Stimulated activated naive CD4-positive, alpha-beta T cell treated with Interleukin-2 at 50 U/mL for 16 hours (primary cell): ENCODE data around the gene ADD3.

ENCODE experiments used
- DNase-seq: peaks from one replicate; lab custom pipeline; 2025; lab: John Stamatoyannopoulos, UW

Gene ADD3

DNA sequence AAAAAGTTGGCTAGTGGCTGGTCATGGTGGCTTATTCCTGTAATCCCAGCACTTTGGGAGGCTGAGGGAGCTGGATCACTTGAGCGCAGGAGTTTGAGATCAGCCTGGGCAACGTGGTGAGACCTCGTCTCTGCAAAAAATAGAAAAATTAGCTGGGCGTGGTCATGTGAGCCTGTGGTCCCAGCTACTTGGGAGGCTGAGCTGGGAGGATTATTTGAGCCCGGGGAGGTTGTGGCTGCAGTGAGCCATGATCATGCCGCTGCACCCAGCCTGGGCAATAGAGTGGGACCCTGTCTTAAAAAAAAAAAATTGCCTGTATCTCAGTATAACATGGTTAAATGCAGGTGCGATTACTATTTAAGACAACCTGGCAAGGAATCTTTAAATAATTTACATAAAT is 61.0 kb downstream of the ADD3 start:
- no peak for DNase-seq

- no peak for DNase-seq
Observed at GRCh38 chr10:110069502-110069982, 61.8 kb downstream of the ADD3 start.

- DNase-seq, result no peak
Observed at GRCh38 chr10:110073896-110074295, 66.1 kb downstream of the ADD3 start.

DNA sequence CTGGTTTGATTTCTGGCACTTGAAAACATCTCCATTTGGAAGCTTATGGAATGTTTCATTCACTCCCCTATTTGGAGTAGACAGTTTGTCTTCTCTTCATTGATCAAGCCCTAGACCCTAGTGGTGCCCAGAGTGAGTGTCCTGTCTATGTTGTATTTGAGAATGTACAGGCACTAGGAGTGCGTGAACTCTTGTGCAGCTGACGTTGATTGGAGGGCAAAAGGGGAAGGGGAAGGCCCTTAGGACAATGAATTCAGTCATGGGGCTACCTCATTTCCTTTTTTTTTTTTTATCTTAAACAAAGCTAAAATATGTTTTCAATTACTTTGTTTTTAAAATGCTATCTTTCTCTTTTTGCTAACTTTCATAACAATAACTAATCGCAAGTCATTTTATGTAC is 66.5 kb downstream of the ADD3 start:
- DNase-seq, result no peak

- DNase-seq, result no peak
Observed at GRCh38 chr10:110074758-110075671, 67.2 kb downstream of the ADD3 start.

DNA sequence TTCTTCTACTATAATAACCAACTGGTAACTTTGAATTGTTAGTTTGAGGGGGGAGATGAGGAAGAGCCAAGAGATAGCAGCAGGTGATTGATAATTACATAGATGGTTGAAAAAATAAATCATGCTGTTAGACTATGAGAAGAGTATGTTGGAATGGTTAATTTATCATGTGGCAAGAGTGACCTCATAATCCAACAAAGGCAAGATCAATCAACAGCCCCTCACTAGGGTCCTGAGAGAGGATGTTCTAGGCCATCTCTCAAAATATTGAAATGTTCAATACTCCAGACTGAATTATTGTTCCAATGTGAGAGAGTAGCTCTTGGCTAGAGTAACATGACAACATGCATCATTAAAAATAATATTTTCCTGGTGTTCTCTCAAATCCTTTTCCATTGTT is 67.9 kb downstream of the ADD3 start:
- DNase-seq, result no peak

DNA sequence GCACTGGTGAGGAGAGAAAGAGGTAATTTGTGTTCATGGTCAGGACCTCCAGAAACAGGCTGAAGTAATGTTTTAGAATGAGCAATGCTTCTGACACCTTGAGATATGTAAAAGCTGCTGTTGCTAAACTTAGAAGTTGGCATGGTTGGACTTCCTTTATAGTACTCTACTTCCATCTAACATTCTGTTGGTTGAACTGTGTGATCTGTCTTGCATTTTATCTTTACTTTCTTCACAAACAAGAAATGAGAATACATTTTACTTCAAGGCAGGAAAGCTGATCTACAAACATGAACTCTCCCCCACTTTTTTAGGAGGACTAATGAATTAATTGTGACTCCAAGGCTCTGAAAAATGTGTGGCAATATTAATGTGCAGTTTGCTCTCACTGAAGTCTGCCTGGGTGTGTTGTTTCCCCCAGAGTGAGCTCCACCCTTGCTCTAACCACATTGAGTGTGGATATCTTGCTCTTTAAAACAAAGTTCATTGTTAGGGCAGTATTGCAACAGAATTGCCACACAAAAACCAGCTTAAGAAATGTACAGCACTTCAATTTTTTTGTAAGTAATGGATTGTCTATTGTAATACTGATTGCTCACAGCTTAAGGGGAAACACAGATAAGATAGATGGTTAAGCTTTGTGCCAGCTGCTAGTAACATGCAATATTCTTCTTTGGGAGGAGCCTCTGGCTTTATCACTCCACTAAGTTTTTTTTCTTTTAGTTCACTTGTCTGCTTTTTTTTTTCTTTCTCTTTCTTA is 69.0 kb downstream of the ADD3 start:
- DNase-seq, result no peak

GRCh38 chr10:110077436-110078130 is 69.8 kb downstream of the ADD3 start:
- DNase-seq, result no peak

- no peak for DNase-seq
Observed at GRCh38 chr10:110078317-110078716, 70.5 kb downstream of the ADD3 start.

DNA sequence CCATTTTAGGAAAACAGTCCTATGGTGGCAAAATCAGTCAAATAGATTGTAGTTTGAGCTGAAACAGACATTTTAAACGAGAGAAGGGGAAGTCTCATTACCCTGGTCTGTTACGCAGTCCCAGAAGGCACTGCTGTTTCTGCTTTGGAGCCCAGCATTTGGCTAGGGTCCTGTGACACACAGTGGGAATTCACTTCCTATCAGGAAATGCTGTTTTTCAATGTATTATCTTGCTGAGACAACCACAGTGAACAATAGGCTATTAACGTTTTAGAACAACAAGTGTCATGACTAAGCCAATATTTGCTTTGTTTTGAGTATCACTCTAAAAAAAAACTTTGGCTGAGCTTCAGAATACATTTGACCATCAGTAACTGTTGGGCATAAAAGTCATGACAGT is 74.1 kb downstream of the ADD3 start:
- no peak for DNase-seq

GRCh38 chr10:110083884-110084283 is 76.1 kb downstream of the ADD3 start:
- no peak for DNase-seq

- DNase-seq, result no peak
Observed at GRCh38 chr10:110087682-110088081, 79.9 kb downstream of the ADD3 start.

DNA sequence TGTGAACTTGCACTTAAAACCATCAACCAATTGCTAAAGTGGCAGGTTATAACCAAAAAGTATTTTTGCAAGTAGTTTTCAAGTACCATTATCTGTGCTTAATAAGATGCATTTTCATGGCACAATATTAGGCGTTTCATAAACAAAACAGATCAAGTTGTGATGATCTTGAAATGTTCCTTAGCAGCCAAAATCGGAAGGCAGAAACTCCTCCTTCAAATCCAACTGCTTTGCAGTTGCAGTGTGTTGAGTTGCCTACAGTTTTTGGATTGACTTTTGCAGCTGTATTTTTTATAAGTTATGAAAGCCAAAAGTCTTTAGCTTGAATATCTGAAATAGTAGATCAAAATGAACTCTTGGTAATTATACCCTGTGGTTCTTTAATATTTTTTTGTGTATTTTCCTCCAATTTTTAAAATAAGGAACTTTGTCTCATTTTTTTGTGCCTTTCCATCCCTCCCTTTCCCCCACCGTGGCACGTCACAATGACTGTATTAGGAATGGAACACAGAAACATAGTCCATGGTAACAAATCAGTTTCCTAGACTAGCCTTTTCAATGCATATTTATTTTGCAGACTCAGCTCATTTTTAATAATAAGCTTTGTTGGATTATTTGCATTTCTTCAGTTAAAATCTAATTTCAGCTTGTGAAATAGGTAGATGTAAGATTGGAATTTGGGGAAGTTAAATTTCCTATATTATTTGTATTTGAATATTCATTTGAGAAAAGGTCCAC is 80.8 kb downstream of the ADD3 start:
- DNase-seq, result no peak

DNA sequence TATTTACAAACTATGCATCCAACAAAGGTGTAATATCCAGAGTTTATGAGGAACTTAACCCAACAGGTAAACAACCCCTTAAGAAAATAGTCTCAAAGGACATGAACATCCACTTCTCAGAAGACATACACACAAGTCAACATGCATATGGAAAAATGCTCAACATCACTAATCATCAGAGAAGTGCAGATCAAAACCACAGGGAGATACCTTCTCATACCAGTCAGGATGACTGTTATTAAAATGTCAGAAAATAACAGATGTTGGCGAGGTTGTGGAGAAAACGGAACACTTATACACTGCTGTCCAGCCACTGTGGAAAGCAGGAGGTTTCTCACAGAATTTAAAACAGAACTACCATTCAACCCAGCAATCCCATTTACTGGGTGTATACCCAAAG is 84.0 kb downstream of the ADD3 start:
- no peak for DNase-seq

DNA sequence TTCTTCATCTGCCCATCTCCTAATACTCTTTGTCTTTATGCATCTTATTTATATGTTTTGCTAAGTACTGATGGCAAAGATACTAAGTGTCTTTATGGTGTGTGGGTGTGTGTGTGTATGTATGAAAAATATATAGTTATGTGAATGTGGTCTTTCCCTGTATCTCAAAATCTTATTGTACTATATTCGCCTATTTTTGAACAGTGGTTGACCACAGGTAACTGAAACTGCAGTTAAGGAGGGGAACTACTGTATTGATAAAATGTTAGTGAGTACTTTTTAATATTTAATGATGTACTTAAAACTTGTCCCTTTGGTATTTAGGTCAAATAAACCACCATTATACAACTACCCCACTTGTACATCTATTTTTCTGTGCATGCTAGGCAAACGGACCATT is 85.9 kb downstream of the ADD3 start:
- DNase-seq, result no peak

DNA sequence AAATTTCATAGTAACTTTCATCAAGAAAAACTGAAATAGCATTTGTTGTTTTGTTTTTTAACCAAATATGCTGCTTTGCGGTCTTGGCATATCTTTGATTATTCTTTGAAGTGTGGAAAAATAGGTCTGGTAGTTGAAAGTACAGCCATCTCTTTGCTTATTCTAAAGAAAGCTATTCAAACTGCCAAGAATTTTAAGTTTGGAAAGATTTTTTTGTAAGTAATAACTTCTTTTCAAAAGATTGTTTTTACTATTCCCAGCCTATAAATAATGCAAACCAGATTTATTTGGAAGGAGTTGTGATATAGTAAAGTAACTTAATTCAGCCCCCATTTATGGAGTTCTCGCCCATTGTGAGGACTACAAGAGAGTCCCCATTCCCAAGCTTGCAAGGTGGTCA is 87.0 kb downstream of the ADD3 start:
- DNase-seq, result no peak

DNA sequence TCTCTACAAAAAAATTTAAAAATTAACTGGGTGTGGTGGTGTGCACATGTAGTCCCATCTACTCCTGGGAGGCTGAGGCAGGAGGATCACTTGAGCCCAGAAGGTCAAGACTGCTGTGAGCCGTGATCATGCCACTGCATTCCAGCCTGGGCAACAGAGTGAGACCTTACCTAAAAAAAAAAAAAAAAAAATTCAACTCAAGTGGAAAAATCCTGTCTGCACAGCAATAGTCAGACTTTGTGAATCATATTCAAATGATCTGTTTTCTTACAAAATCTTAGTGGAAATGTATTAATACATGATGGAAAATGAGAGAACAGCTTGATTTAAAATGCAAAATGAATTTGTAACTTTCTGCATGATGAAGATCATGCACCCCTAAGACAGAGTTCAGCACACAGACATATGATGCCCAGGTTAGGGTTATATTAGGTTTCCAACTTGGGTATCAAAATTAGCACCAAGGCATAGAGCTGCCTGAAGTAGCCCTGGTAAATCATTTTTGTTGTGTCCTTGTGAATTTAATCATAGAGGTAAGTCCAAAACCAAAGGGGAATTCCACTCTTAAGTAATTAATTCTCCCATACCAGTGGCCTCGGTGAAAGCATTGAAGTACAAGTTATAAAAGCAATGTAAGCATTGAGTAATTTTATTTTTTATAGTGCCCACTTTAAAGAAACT is 93.8 kb downstream of the ADD3 start:
- no peak for DNase-seq

- DNase-seq, result no peak
Observed at GRCh38 chr10:110103921-110104461, 96.2 kb downstream of the ADD3 start.

- no peak for DNase-seq
Observed at GRCh38 chr10:110105873-110106272, 98.1 kb downstream of the ADD3 start.

DNA sequence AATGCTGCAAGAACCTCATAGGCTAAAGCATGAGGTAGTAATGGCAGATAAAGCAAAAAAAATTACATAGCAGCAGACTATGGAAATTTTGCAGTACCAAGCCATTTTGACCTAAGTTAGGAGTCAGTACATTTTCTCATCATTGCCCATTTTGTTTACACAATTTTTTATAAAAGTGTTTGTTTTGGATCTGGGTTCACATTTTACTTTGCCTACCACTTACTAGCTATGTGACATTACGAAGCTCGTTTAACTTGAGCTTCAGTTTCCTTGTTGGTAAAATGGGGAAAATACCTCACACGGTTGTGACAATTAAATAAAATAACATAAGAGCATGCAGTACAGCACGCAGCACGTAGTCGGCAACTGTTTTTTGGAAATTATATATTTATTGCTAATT is 99.6 kb downstream of the ADD3 start:
- no peak for DNase-seq

DNA sequence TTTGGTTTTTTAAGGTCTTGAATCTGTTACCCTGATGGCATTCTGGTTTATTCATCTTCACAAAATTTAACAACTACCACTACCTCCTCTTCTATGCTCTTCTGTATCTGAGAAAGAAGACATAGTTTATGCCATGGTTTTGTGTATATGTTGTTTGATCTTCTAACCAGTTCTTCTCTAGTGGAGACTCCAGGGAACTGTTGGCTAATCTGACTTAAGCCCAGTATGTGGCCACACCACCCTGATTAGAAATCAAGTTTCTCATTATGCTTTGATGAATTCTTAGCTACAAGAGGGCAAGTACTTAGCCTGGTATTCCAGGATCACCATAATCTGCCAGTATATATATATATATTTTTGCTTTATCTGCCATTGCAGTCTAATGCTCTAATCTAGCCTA is 100.1 kb downstream of the ADD3 start:
- DNase-seq, result no peak
